H9 (cell line): ENCODE results near the gene ELMOD3. TPM values are rescaled to one million over a fixed set of nuclear protein-coding genes. Genes with fewer than 3 reads are reported as not detected.

ENCODE experiments used
- DNase-seq: peaks from one replicate; pipeline ENCODE4 v3.0.0-alpha.2; 2017
- H2AFZ ChIP-seq: one replicate; pipeline ENCODE4 v1.6.1; 2013; ENCODE audit warnings: mild to moderate bottlenecking, low read length, control low read depth, moderate library complexity
- H2AK5ac ChIP-seq: 2 replicates; pipeline ENCODE4 v1.6.1; 2013; ENCODE audit warnings: low read length, control low read depth, mixed read lengths; ENCODE audit not compliant: insufficient read length
- H2BK120ac ChIP-seq: one replicate; pipeline ENCODE4 v1.6.1; 2013; ENCODE audit warnings: low read depth, mild to moderate bottlenecking, low read length, control low read depth, inconsistent platforms; ENCODE audit not compliant: poor library complexity, severe bottlenecking
- H2BK12ac ChIP-seq: 2 replicates; pipeline ENCODE4 v1.6.1; 2013; ENCODE audit warnings: low read length, control low read depth, mixed read lengths, low read depth; ENCODE audit not compliant: insufficient read length
- H2BK15ac ChIP-seq: 2 replicates; pipeline ENCODE4 v1.6.1; 2013; ENCODE audit warnings: low read depth, low read length, control low read depth
- H2BK20ac ChIP-seq: one replicate; pipeline ENCODE4 v1.6.1; 2013; ENCODE audit warnings: low read depth, mild to moderate bottlenecking, low read length, control low read depth, inconsistent platforms; ENCODE audit not compliant: poor library complexity, severe bottlenecking
- H2BK5ac ChIP-seq: 2 replicates; pipeline ENCODE4 v1.6.1; 2013; ENCODE audit warnings: low read length, control low read depth, mixed read lengths; ENCODE audit not compliant: insufficient read length
- H3K14ac ChIP-seq: 2 replicates; pipeline ENCODE4 v1.6.1; 2013; ENCODE audit warnings: low read length, control low read depth; ENCODE audit not compliant: insufficient read depth
- H3K18ac ChIP-seq: 2 replicates; pipeline ENCODE4 v1.6.1; 2013; ENCODE audit warnings: low read depth, mild to moderate bottlenecking, mixed read lengths, low read length, control low read depth; ENCODE audit not compliant: insufficient read length
- H3K23ac ChIP-seq: 2 replicates; pipeline ENCODE4 v1.6.1; 2013; ENCODE audit warnings: low read length, control low read depth, mixed read lengths, low read depth; ENCODE audit not compliant: insufficient read length
- H3K23me2 ChIP-seq: 2 replicates; pipeline ENCODE4 v1.6.1; 2013; ENCODE audit warnings: low read depth, mild to moderate bottlenecking, mixed read lengths, low read length, control low read depth; ENCODE audit not compliant: insufficient read length, poor library complexity, severe bottlenecking
- H3K27ac ChIP-seq: 2 replicates; pipeline ENCODE4 v1.5.1; 2013; ENCODE audit warnings: low read length, control low read depth, mixed read lengths, low read depth; ENCODE audit not compliant: insufficient read length
- H3K27me3 ChIP-seq: 2 replicates; pipeline ENCODE4 v1.6.1; 2013; ENCODE audit warnings: low read length, control low read depth, inconsistent platforms; ENCODE audit not compliant: insufficient read depth
- H3K4ac ChIP-seq: 2 replicates; pipeline ENCODE4 v1.6.1; 2013; ENCODE audit warnings: low read depth, mild to moderate bottlenecking, control low read depth, inconsistent platforms, low read length, moderate library complexity
- H3K4me1 ChIP-seq: 2 replicates; pipeline ENCODE4 v1.6.1; 2013; ENCODE audit warnings: low read length, control low read depth, inconsistent platforms; ENCODE audit not compliant: insufficient read depth
- H3K4me2 ChIP-seq: 2 replicates; pipeline ENCODE4 v1.6.1; 2013; ENCODE audit warnings: low read length, control low read depth, mixed read lengths; ENCODE audit not compliant: insufficient read length, insufficient read depth
- H3K56ac ChIP-seq: 2 replicates; pipeline ENCODE4 v1.6.1; 2013; ENCODE audit warnings: low read depth, mild to moderate bottlenecking, mixed read lengths, low read length, control low read depth; ENCODE audit not compliant: insufficient read length
- H3K79me1 ChIP-seq: 2 replicates; pipeline ENCODE4 v1.6.1; 2013; ENCODE audit warnings: low read depth, mild to moderate bottlenecking, moderate library complexity, low read length, control low read depth, inconsistent platforms; ENCODE audit not compliant: insufficient read depth, poor library complexity, severe bottlenecking
- H3K79me2 ChIP-seq: 2 replicates; pipeline ENCODE4 v1.6.1; 2013; ENCODE audit warnings: low read length, control low read depth, inconsistent platforms; ENCODE audit not compliant: insufficient read depth
- H3K9ac ChIP-seq: 2 replicates; pipeline ENCODE4 v1.6.1; 2013; ENCODE audit warnings: low read length, control low read depth, mixed read lengths; ENCODE audit not compliant: insufficient read length; ENCODE audit errors: extremely low read depth
- H3K9me3 ChIP-seq: one replicate; pipeline ENCODE4 v1.6.1; 2013; ENCODE audit warnings: low read depth, low read length, inconsistent platforms; ENCODE audit not compliant: control insufficient read depth
- H3T11ph ChIP-seq: one replicate; pipeline ENCODE4 v1.6.1; 2013; ENCODE audit warnings: mild to moderate bottlenecking, low read length, control low read depth, inconsistent platforms
- H4K20me1 ChIP-seq: one replicate; pipeline ENCODE4 v1.6.1; 2013; ENCODE audit not compliant: control insufficient read depth, insufficient read length, insufficient read depth
- H4K5ac ChIP-seq: 2 replicates; pipeline ENCODE4 v1.6.1; 2013; ENCODE audit warnings: low read depth, mild to moderate bottlenecking, mixed read lengths, low read length, control low read depth; ENCODE audit not compliant: insufficient read length
- H4K8ac ChIP-seq: replicated peaks from 2 replicates; pipeline ENCODE4 v1.6.1; 2013; ENCODE audit warnings: low read length, control low read depth, mixed read lengths, low read depth; ENCODE audit not compliant: insufficient read length
- H4K91ac ChIP-seq: 2 replicates; pipeline ENCODE4 v1.6.1; 2013; ENCODE audit warnings: low read depth, mild to moderate bottlenecking, moderate library complexity, mixed read lengths, low read length, control low read depth; ENCODE audit not compliant: insufficient read length
- H3K27ac Mint-ChIP-seq, 3 experiments: 2 replicates in 2 of 3; 3 replicates in 1 of 3; pipeline ENCODE4 v1.8.0; 2020 to 2021; ENCODE audit warnings: mixed read lengths in 3 of 3, mild to moderate bottlenecking in 1 of 3, moderate library complexity in 1 of 3
- H3K27me3 Mint-ChIP-seq: 2 replicates; pipeline ENCODE4 v1.8.0; 2021; ENCODE audit warnings: low read depth, mild to moderate bottlenecking, moderate library complexity, mixed read lengths
- H3K36me3 Mint-ChIP-seq, 3 experiments: 2 replicates in 2 of 3; 3 replicates in 1 of 3; pipeline ENCODE4 v1.8.0; 2020 to 2021; ENCODE audit warnings: low read depth in 3 of 3, mixed read lengths in 3 of 3; ENCODE audit not compliant: insufficient read depth in 1 of 3
- H3K4me1 Mint-ChIP-seq, 2 experiments: 2 replicates each; pipeline ENCODE4 v1.8.0; 2020; ENCODE audit warnings: mixed read lengths in 2 of 2
- H3K4me3 Mint-ChIP-seq, 2 experiments: 2 replicates in 1 of 2; 3 replicates in 1 of 2; pipeline ENCODE4 v1.8.0; 2020 to 2021; ENCODE audit warnings: mild to moderate bottlenecking in 2 of 2, mixed read lengths in 2 of 2, moderate library complexity in 1 of 2
- H3K9me3 Mint-ChIP-seq, 2 experiments: 2 replicates in 1 of 2; 3 replicates in 1 of 2; pipeline ENCODE4 v1.8.0; 2020; ENCODE audit warnings: mild to moderate bottlenecking in 2 of 2, mixed read lengths in 2 of 2, moderate library complexity in 1 of 2
- WGBS: extraction: QIAGEN DNeasy Blood & Tissue Kit; methylation state at CpG from one replicate; pipeline ENCODE4 v1.1.7; 2013; ENCODE audit warnings: missing lambda C conversion rate, low lambda C conversion rate, mixed read lengths; ENCODE audit not compliant: insufficient read length; ENCODE audit errors: extremely low coverage; 5-methylcytosine and 5-hydroxymethylcytosine counted together
- total RNA-seq: library from RNA; stranded (reverse); gene quantifications from 2 replicates; pipeline ENCODE4 v1.2.1, GENCODE V29; 2021
- TF ChIP-seq, protein P1 (sequence below): fragments of 200-600 bp; sonication (generic); conservative IDR thresholded peaks from 3 replicates; pipeline ENCODE4 v1.8.0; 2021; ENCODE audit warnings: antibody characterized with exemption, mild to moderate bottlenecking

The ELMOD3 gene
- total RNA-seq, 1 experiment from 2014 or later: 7.6 TPM

DNA sequence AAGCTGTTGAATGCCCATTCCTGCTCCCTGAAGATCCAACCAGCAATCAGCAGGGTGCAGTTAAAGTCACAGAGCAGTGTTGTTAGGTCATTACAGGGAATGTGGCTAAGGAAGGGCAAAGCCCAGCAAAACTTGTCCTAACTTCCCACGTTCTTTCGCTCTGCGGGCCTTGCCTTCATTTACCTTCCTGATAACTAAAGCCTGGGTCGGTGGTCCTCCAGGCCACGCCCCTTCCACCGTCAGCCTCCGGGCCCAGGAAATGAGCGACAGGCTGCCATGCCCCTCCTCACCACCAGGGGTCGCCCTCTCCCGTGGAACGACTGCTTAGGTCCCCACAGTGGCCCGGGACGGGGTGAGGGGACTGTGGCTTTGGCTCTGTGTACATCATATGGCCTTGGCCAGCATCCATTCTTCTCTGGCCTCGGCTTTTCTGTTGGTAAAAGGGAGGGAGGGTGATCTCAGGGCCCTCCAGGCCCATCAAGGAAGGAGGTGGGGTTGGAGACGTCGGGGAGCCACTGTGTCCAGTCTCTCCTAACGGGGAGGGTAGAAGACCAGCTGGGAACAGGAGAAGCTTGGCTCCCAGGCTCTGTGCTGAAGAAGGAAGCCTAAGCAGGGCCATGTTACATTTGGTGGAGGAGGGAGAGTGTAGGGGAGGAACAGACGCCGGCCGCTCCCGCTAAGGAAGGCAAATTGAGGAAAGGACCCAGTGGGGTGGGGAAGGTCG lies 66.1 kb downstream of the ELMOD3 start:
- H2BK120ac ChIP-seq: no peak overlapping the region
- H3K14ac ChIP-seq: no peak overlapping the region
- H3K27ac ChIP-seq: no peak overlapping the region
- H3K79me2 ChIP-seq: no peaks in the 10 kb centered on the region
- H4K5ac ChIP-seq: no peak overlapping the region
- H4K8ac ChIP-seq: no peak overlapping the region
- H3K27me3 ChIP-seq: no peaks in the 10 kb centered on the region
- no CpG with 5 or more reads among the region's 22 CpGs for WGBS
- Mint-ChIP-seq H3K9me3 (no peaks in the 10 kb centered on the region), H3K27ac (peak overlapping the region in 2 of 3 experiments; percentile 60 to 91; a peak in 4 of 7 replicates), H3K4me3 (peak overlapping the region; percentile 2 to 57; a peak in 3 of 5 replicates), H3K36me3 (no peaks in the 10 kb centered on the region), H3K4me1 (peaks cover 26 to 27% of the 10 kb centered on the region in 2 experiments), H3K27me3 (peaks cover 2% of the 10 kb centered on the region)
- H3K4ac ChIP-seq: no peak overlapping the region
- no peak overlapping the region for H2BK20ac ChIP-seq
- no peak overlapping the region for H2BK15ac ChIP-seq
- no peak overlapping the region for H3K18ac ChIP-seq
- no peak overlapping the region for H2BK5ac ChIP-seq
- no peak overlapping the region for H4K91ac ChIP-seq
- TF ChIP-seq, protein P1, sequence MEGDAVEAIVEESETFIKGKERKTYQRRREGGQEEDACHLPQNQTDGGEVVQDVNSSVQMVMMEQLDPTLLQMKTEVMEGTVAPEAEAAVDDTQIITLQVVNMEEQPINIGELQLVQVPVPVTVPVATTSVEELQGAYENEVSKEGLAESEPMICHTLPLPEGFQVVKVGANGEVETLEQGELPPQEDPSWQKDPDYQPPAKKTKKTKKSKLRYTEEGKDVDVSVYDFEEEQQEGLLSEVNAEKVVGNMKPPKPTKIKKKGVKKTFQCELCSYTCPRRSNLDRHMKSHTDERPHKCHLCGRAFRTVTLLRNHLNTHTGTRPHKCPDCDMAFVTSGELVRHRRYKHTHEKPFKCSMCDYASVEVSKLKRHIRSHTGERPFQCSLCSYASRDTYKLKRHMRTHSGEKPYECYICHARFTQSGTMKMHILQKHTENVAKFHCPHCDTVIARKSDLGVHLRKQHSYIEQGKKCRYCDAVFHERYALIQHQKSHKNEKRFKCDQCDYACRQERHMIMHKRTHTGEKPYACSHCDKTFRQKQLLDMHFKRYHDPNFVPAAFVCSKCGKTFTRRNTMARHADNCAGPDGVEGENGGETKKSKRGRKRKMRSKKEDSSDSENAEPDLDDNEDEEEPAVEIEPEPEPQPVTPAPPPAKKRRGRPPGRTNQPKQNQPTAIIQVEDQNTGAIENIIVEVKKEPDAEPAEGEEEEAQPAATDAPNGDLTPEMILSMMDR: peak; percentile 100
- no peak overlapping the region for H3T11ph ChIP-seq
- peak; percentile 91 for DNase-seq
- no peak overlapping the region for H3K23ac ChIP-seq
- peak overlapping the region; percentile 40 for H2AFZ ChIP-seq
- no peak overlapping the region for H2BK12ac ChIP-seq
- no peaks in the 10 kb centered on the region for H3K79me1 ChIP-seq
- H2AK5ac ChIP-seq: no peak overlapping the region
- H3K9me3 ChIP-seq: no peaks in the 10 kb centered on the region
- H3K4me1 ChIP-seq: peaks cover 4% of the 10 kb centered on the region; the same call in 1 of the 2 replicates
- H3K9ac ChIP-seq: no peak overlapping the region
- H3K56ac ChIP-seq: no peak overlapping the region
- peaks cover 6% of the 10 kb centered on the region for H3K23me2 ChIP-seq
- H4K20me1 ChIP-seq: peaks cover 2% of the 10 kb centered on the region
- no peak overlapping the region for H3K4me2 ChIP-seq
